Stimulated activated CD8-positive, alpha-beta memory T cell treated with anti-CD3 and anti-CD28 coated beads, Interleukin-7, amount 100 ng/mL, for 4 hours (primary cell): ENCODE results near the gene DISC1.
"Not testable (repeated sequence)": the region's sequence is repeated elsewhere in the genome, so short reads cannot be mapped to it uniquely, and the experiment has no call there.

Experiments used
- DNase-seq, 2 donors: peaks; one replicate each; pipeline ENCODE4 v3.0.0-alpha.2; 2020; ENCODE audit warnings: low read depth in 2 of 2

DISC1 gene

GRCh38 chr1:231668826-231669225, 42.2 kb downstream of the DISC1 start:
- DNase-seq, result no peak

GRCh38 chr1:231669864-231670621, 43.5 kb downstream of the DISC1 start:
- DNase-seq, result not testable (repeated sequence)

GRCh38 chr1:231670755-231671154, 44.2 kb downstream of the DISC1 start:
- DNase-seq, result no peak

- no peak for DNase-seq
Measured at GRCh38 chr1:231674575-231674974, 48.0 kb downstream of the DISC1 start.

GRCh38 chr1:231676487-231676886, 49.9 kb downstream of the DISC1 start:
- DNase-seq, result no peak

GRCh38 chr1:231677442-231677841, 50.9 kb downstream of the DISC1 start:
- DNase-seq, result no peak

GRCh38 chr1:231678011-231678432, 51.4 kb downstream of the DISC1 start:
- no peak for DNase-seq

GRCh38 chr1:231679109-231679508, 52.5 kb downstream of the DISC1 start:
- no peak for DNase-seq

GRCh38 chr1:231681006-231681405, 54.4 kb downstream of the DISC1 start:
- DNase-seq, result no peak

GRCh38 chr1:231682779-231683178, 56.2 kb downstream of the DISC1 start:
- no peak for DNase-seq

- DNase-seq, result no peak
Measured at GRCh38 chr1:231683439-231684165, 57.0 kb downstream of the DISC1 start.

GRCh38 chr1:231684356-231685244, 58.0 kb downstream of the DISC1 start:
- no peak for DNase-seq

GRCh38 chr1:231686384-231686783, 59.8 kb downstream of the DISC1 start:
- no peak for DNase-seq

- no peak for DNase-seq
Measured at GRCh38 chr1:231688989-231689388, 62.4 kb downstream of the DISC1 start.

- no peak for DNase-seq
Measured at GRCh38 chr1:231690059-231690458, 63.5 kb downstream of the DISC1 start.

GRCh38 chr1:231691618-231692259, 65.1 kb downstream of the DISC1 start:
- DNase-seq, result no peak

- no peak for DNase-seq
Measured at GRCh38 chr1:231693361-231694074, 66.9 kb downstream of the DISC1 start.

GRCh38 chr1:231694075-231694431, 67.5 kb downstream of the DISC1 start:
- DNase-seq, result no peak

- no peak for DNase-seq
Measured at GRCh38 chr1:231694465-231695077, 68.0 kb downstream of the DISC1 start.

GRCh38 chr1:231695439-231696255, 69.1 kb downstream of the DISC1 start:
- DNase-seq, result no peak
